Urinary bladder (tissue), 4 donors: ENCODE measurements around the gene CCDC90B. TPM values are rescaled to one million over a fixed set of nuclear protein-coding genes. Genes with fewer than 3 reads are reported as not detected.
"Not testable (repeated sequence)": the region's sequence is repeated elsewhere in the genome, so short reads cannot be mapped to it uniquely, and the experiment has no call there.

ENCODE experiments used
- DNase-seq: peaks from one replicate; pipeline ENCODE4 v3.0.0-alpha.2; 2015; ENCODE audit errors: extremely low spot score
- H3K27ac ChIP-seq: one replicate; pipeline ENCODE4 v1.5.1; 2013; ENCODE audit warnings: low read depth, mild to moderate bottlenecking, moderate library complexity
- H3K36me3 ChIP-seq: one replicate; pipeline ENCODE4 v1.6.1; 2013; ENCODE audit warnings: mild to moderate bottlenecking, moderate library complexity; ENCODE audit not compliant: insufficient read depth
- H3K4me1 ChIP-seq: one replicate; pipeline ENCODE4 v1.6.1; 2013; ENCODE audit warnings: mild to moderate bottlenecking, moderate library complexity; ENCODE audit not compliant: insufficient read depth
- H3K4me3 ChIP-seq: one replicate; pipeline ENCODE4 v1.5.1; 2013; ENCODE audit warnings: low read depth, low read length
- WGBS: extraction: QIAGEN DNeasy Blood & Tissue Kit; methylation state at CpG from one replicate; pipeline ENCODE4 v1.1.7; 2013; 5-methylcytosine and 5-hydroxymethylcytosine counted together
- polyA plus RNA-seq: library from polyadenylated mRNA; stranded (reverse); fragments of 200-250 nt; gene quantifications from one replicate; pipeline ENCODE4 v1.2.3, GENCODE V29; 2013
- total RNA-seq: library from RNA; depleted of rRNA; stranded (reverse); fragments of >200 nt; gene quantifications from one replicate; pipeline ENCODE4 v1.2.3, GENCODE V29; 2014
- donor health status: healthy with polysubstance abuse.
- donor health status: healthy.

The CCDC90B gene
- 86.0 TPM for total RNA-seq
- 33.9 TPM for polyA plus RNA-seq

DNA sequence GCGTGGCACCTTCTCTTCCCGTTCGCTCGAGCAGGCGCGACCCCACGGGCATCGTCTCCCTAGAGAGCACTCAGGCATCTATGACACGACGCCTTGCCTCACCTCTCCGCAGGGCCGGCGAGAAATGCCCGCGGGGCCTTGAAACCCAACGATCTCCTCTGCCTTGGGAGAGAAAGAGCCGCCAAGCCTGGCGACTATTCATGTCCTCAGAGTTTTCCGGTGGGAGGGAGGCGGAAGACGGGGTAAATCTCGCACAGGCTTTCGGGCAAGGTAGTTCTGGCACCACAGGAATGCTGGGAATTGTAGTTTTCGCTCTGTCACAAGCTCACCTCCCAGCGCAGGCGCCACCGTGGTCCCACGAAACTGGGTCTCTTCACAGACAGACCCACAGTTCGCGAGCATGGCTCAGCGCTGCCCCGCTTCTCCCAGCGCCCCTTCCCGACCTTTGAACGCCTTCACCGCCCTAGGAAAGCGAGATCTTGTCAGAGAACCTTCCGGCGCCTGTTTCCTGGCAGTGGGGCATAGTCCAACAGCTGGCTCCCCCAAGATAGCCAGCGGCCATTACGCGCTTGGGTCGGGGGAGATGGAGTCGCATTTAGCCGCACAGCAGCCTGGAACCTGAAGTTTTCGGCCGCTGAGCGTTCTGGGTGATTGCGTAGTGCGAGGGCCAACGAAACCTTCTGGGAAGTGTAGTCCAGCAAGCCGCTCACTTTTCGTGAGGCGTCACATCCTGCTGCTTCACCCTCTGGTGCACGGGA, at the start of gene CCDC90B:
TSS of gene CCDC90B (minus strand) at position 597 of the 758 bp plus-strand sequence. CDS start at position 202, 395 bp downstream.
- H3K27ac ChIP-seq: peak within 1 kb of the TSS; percentile 99
- DNase-seq: peak; percentile 98
- peaks cover 2% of the 10 kb centered on the region for H3K4me1 ChIP-seq
- under 1% methylated on average over 55 of the region's 55 CpGs for WGBS
- H3K36me3 ChIP-seq: no peaks in the 10 kb centered on the region
- H3K4me3 ChIP-seq: peak within 1 kb of the TSS; percentile 60

GRCh38 chr11:83335446-83336070, 49.4 kb upstream of the CCDC90B start:
- no peak for DNase-seq
- Histone ChIP-seq H3K4me3 (no peak overlapping the region), H3K4me1 (no peaks in the 10 kb centered on the region), H3K27ac (no peak overlapping the region), H3K36me3 (no peaks in the 10 kb centered on the region)
- 87% methylated on average over 4 of the region's 4 CpGs for WGBS

GRCh38 chr11:83330303-83330702, 44.1 kb upstream of the CCDC90B start:
- H3K36me3 ChIP-seq: no peaks in the 10 kb centered on the region
- DNase-seq: no peak
- H3K4me3 ChIP-seq: no peak overlapping the region
- no peak overlapping the region for H3K27ac ChIP-seq
- WGBS: 82% methylated on average over 2 of the region's 2 CpGs
- no peaks in the 10 kb centered on the region for H3K4me1 ChIP-seq

- 94% methylated on average over 1 of the region's 1 CpG for WGBS
- H3K36me3 ChIP-seq: no peaks in the 10 kb centered on the region
- DNase-seq: no peak
Observed at GRCh38 chr11:83326326-83326725, 40.2 kb upstream of the CCDC90B start.

DNA sequence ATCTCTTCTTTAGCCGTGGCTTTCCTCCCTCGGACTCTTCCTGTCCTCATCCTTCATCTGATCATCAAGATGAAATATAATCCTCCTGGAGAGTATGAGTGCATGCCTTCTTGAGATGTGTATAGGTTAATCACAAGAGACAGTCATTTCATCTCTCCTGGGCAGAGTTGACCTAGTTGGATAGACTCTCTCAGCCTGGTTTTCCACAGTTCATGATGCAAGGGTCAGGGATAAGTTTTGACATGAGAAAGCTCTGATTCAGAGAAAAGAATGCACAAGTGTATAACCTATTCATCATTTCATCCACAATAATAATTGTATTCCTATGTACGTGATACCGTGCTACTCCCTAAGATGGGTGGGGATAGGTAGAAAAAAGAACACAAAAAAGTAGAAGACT, 33.2 kb upstream of the CCDC90B start:
- H3K36me3 ChIP-seq: no peaks in the 10 kb centered on the region
- no peak overlapping the region for H3K27ac ChIP-seq
- 75% methylated on average over 4 of the region's 4 CpGs for WGBS
- no peaks in the 10 kb centered on the region for H3K4me1 ChIP-seq
- H3K4me3 ChIP-seq: no peak overlapping the region
- no peak for DNase-seq

More at GRCh38 chr11:83326326-83326725, 40.2 kb upstream of the CCDC90B start:
- H3K27ac ChIP-seq: no peak overlapping the region
- no peak overlapping the region for H3K4me3 ChIP-seq
- H3K4me1 ChIP-seq: no peaks in the 10 kb centered on the region

DNA sequence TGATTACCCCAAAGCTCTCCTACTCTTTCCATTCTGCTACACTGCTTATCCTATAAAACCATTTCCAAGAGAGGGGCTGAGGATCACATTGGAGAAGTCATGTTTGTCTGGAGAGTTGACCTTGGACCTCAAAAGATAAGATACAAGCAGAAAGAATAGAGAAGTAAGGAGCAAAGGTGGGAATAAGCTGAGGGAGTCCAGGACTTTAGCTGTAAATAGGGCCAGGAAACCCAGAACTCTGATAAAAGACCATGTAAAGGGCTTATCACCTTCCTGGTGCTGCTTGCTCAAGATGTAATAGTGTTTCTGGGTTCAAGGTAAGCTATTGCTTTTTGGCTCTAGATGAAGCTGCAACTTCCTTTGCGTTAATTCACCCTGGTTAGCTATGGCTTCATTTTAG, 32.8 kb upstream of the CCDC90B start:
- H3K4me3 ChIP-seq: no peak overlapping the region
- H3K4me1 ChIP-seq: no peaks in the 10 kb centered on the region
- H3K36me3 ChIP-seq: no peaks in the 10 kb centered on the region
- DNase-seq: no peak
- 92% methylated on average over 1 of the region's 1 CpG for WGBS
- H3K27ac ChIP-seq: no peak overlapping the region

GRCh38 chr11:83317757-83318690, 31.9 kb upstream of the CCDC90B start:
- WGBS: 79% methylated on average over 8 of the region's 8 CpGs
- Histone ChIP-seq H3K36me3 (no peaks in the 10 kb centered on the region), H3K27ac (no peak overlapping the region), H3K4me1 (no peaks in the 10 kb centered on the region), H3K4me3 (no peak overlapping the region)
- DNase-seq: no peak

DNA sequence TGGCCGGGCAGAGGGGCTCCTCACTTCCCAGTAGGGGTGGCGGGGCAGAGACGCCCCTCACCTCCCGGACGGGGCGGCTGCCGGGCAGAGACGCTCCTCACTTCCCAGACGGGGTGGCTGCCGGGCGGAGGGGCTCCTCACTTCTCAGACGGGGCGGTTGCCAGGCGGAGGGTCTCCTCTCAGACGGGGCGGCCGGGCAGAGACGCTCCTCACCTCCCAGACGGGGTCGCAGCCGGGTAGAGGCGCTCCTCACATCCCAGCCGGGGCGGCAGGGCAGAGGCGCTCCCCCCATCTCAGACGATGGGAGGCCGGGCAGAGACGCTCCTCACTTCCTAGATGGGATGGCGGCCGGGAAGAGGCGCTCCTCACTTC, 30.7 kb upstream of the CCDC90B start:
- DNase-seq, H3K4me1 ChIP-seq, H3K36me3 ChIP-seq, H3K27ac ChIP-seq, H3K4me3 ChIP-seq: not testable (repeated sequence)
- 98% methylated on average over 31 of the region's 31 CpGs for WGBS

- not testable (repeated sequence) for DNase-seq, H3K4me3 ChIP-seq, H3K4me1 ChIP-seq, H3K36me3 ChIP-seq, H3K27ac ChIP-seq
- 92% methylated on average over 59 of the region's 59 CpGs for WGBS
Observed at GRCh38 chr11:83316143-83316896, 30.2 kb upstream of the CCDC90B start.

- Histone ChIP-seq H3K4me1 (no peaks in the 10 kb centered on the region), H3K36me3 (no peaks in the 10 kb centered on the region), H3K27ac (no peak overlapping the region), H3K4me3 (no peak overlapping the region)
- DNase-seq: no peak
Observed at GRCh38 chr11:83312430-83312829, 26.3 kb upstream of the CCDC90B start.

GRCh38 chr11:83311701-83312100, 25.5 kb upstream of the CCDC90B start:
- Histone ChIP-seq H3K4me1 (no peaks in the 10 kb centered on the region), H3K4me3 (no peak overlapping the region), H3K27ac (no peak overlapping the region), H3K36me3 (no peaks in the 10 kb centered on the region)
- no peak for DNase-seq
- 85% methylated on average over 2 of the region's 2 CpGs for WGBS

DNA sequence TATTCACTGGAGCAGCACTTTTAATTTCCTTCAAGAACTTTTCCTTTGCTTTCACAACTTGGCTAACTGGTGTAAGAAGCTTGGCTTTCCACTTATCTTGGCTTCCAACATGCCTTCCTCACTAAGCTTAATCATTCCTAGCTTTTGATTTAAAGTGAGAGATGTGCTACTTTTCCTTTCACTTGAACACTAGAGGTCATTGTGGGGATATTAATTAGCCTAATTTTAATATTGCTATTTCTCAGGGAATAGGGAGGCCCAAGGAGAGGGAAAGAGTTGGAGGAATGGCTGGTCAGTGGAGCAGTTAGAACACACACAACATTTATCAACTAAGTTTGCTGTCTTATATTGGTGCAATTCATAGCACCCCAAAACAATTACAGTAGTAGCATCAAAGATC, 24.6 kb upstream of the CCDC90B start:
- no peaks in the 10 kb centered on the region for H3K4me1 ChIP-seq
- H3K36me3 ChIP-seq: no peaks in the 10 kb centered on the region
- no peak overlapping the region for H3K27ac ChIP-seq
- H3K4me3 ChIP-seq: no peak overlapping the region
- no peak for DNase-seq

- DNase-seq, H3K27ac ChIP-seq, H3K36me3 ChIP-seq, H3K4me3 ChIP-seq, H3K4me1 ChIP-seq: not testable (repeated sequence)
- 96% methylated on average over 1 of the region's 1 CpG for WGBS
Observed at GRCh38 chr11:83308536-83308935, 22.4 kb upstream of the CCDC90B start.
